ENCODE data around the gene ANKRD13C.

The ANKRD13C gene

DNA sequence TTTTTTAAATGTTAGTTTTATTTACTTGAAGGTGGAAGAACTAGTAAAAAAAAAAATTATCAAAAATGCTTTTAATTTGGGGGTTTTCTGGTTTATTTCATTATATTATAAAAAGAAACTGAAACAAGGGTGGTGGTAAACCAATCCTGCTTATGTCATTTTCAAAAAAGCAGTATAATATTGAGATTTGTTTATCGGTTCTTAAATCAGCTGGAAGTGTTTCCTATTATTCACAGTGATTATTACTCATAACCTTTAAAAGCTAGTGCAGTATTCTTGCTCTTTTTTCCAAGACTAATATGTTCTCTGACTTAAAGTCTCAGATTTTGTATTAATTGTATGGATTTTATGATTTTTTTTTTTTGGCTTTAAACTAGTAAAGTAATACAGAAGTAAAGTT lies 143.7 kb downstream of the ANKRD13C start:
- H3K36me3 ChIP-seq (ENCODE audit: control insufficient read depth in 2 of 2, insufficient read depth in 1 of 2, low read length in 2 of 2) = peaks cover 8 to 35% of the 10 kb centered on the region in 2 experiments; a peak in 2 of 3 replicates
- TF ChIP-seq SCRT2 (tag by site-specific recombination; IDR thresholded peaks at IDR 0.05) (no peak), ZNF202 (tag by site-specific recombination; IDR thresholded peaks at IDR 0.05; ENCODE audit: borderline replicate concordance) (no peak), ZNF571 (tag by site-specific recombination; IDR thresholded peaks at IDR 0.05) (no peak), ZNF350 (tag by site-specific recombination; IDR thresholded peaks at IDR 0.05) (no peak), ZNF529 (tag by site-specific recombination; IDR thresholded peaks at IDR 0.05; ENCODE audit: insufficient replicate concordance) (no peak), ZNF37A (tag by site-specific recombination; IDR thresholded peaks at IDR 0.05) (no peak), ZNF585B (tag by site-specific recombination; IDR thresholded peaks at IDR 0.05) (no peak), ZSCAN23 (tag by site-specific recombination; IDR thresholded peaks at IDR 0.05) (no peak), ZNF670 (tag by site-specific recombination; IDR thresholded peaks at IDR 0.05; ENCODE audit: low read depth) (no peak), ZNF155 (tag by site-specific recombination; IDR thresholded peaks at IDR 0.05) (no peak)
- TF ChIP-seq, protein P1, sequence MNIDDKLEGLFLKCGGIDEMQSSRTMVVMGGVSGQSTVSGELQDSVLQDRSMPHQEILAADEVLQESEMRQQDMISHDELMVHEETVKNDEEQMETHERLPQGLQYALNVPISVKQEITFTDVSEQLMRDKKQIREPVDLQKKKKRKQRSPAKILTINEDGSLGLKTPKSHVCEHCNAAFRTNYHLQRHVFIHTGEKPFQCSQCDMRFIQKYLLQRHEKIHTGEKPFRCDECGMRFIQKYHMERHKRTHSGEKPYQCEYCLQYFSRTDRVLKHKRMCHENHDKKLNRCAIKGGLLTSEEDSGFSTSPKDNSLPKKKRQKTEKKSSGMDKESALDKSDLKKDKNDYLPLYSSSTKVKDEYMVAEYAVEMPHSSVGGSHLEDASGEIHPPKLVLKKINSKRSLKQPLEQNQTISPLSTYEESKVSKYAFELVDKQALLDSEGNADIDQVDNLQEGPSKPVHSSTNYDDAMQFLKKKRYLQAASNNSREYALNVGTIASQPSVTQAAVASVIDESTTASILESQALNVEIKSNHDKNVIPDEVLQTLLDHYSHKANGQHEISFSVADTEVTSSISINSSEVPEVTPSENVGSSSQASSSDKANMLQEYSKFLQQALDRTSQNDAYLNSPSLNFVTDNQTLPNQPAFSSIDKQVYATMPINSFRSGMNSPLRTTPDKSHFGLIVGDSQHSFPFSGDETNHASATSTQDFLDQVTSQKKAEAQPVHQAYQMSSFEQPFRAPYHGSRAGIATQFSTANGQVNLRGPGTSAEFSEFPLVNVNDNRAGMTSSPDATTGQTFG (tag by site-specific recombination; IDR thresholded peaks at IDR 0.05; ENCODE audit: borderline replicate concordance) = no peak
- CTCF ChIA-PET = no interaction called here
- POLR2A ChIA-PET = interaction anchor here (2.0 kb wide), 1 partner anchor 10 kb away, joined by 6 read pairs; the partner anchor contains the start of gene SRSF11
- no peaks in the 10 kb centered on the region for H3K4me1 ChIP-seq (ENCODE audit: control insufficient read depth, insufficient read depth, low read length)
- H3K9me3 ChIP-seq (ENCODE audit: control insufficient read depth, insufficient read depth, low read depth, low read length) = no peaks in the 10 kb centered on the region
- no peak overlapping the region for H3K27ac ChIP-seq (ENCODE audit: extremely low read depth, low read depth, low read length)
- no peak overlapping the region for H3K4me3 ChIP-seq (ENCODE audit: low read depth, low read length)
